Endothelial cell of umbilical vein (primary cell): Measurements from ENCODE around the gene IGFL3. TPM values are rescaled to one million over a fixed set of nuclear protein-coding genes. Genes with fewer than 3 reads are reported as not detected.

Source experiments
- BruUV-seq: library from RNA; stranded (reverse); fragments of 400-500 nt; replicated peaks from 2 replicates; lab custom pipeline; 2021; lab: Mats Ljungman, UMichigan
- CTCF ChIA-PET: fragments of 300-600, 350-600 bp; sonication (Branson Sonifier 250); formaldehyde crosslinking; loops from one replicate; lab custom pipeline; 2021; ENCODE audit warnings: antibody characterized with exemption, inconsistent platforms; lab: Charles Lee
- POLR2A ChIA-PET: fragments of 300-600, 350-600 bp; sonication (Branson Sonifier 250); formaldehyde crosslinking; loops from one replicate; lab custom pipeline; 2021; ENCODE audit warnings: antibody characterized with exemption, inconsistent platforms; lab: Charles Lee
- DNase-seq: peaks from one replicate; pipeline ENCODE4 v3.0.0-alpha.2; 2011; ENCODE audit warnings: low read depth, low spot score
- FAIRE-seq: peaks from 2 replicates; lab custom pipeline; 2011; peaks lifted over from hg19 to GRCh38; lab: Jason Lieb, UNC
- H2AFZ ChIP-seq: 2 replicates; pipeline ENCODE4 v1.6.0; 2012; ENCODE audit warnings: low read depth, low read length, control low read depth, inconsistent platforms
- H3K27ac ChIP-seq: 2 replicates; pipeline ENCODE4 v1.5.1; 2011; ENCODE audit warnings: low read depth, mild to moderate bottlenecking, control low read depth, low read length, moderate library complexity; ENCODE audit not compliant: insufficient read depth
- H3K27me3 ChIP-seq, 2 experiments: 2 replicates each; pipeline versions ENCODE4 v1.6.0 to v1.6.1; 2011; ENCODE audit warnings: low read length in 2 of 2, mixed read lengths in 1 of 2; ENCODE audit not compliant: control insufficient read depth in 2 of 2, insufficient read depth in 2 of 2
- H3K36me3 ChIP-seq, 2 experiments: 2 replicates in 1 of 2; 3 replicates in 1 of 2; pipeline ENCODE4 v1.5.1; 2011; ENCODE audit warnings: low read length in 2 of 2, mild to moderate bottlenecking in 1 of 2, moderate library complexity in 1 of 2; ENCODE audit not compliant: control insufficient read depth in 2 of 2, insufficient read depth in 2 of 2; ENCODE audit errors: extremely low read depth in 1 of 2
- H3K4me1 ChIP-seq: 3 replicates; pipeline ENCODE4 v1.5.1; 2011; ENCODE audit warnings: mild to moderate bottlenecking, low read length; ENCODE audit not compliant: control insufficient read depth, insufficient read depth; ENCODE audit errors: extremely low read depth
- H3K4me2 ChIP-seq: 2 replicates; pipeline ENCODE4 v1.6.1; 2011; ENCODE audit warnings: low read length, control low read depth, mixed read lengths; ENCODE audit not compliant: insufficient read depth
- H3K4me3 ChIP-seq, 3 experiments: fragments of 200-600 bp in 1 of 3; sonication (generic), shearing (Covaris generic) in 1 of 3; replicated peaks in 1 of 3; 2 replicates each; pipeline ENCODE4 v1.5.1; 2011 to 2016; ENCODE audit warnings: control low read depth in 3 of 3, low read length in 3 of 3, mild to moderate bottlenecking in 2 of 3, inconsistent platforms in 1 of 3, low read depth in 1 of 3, moderate library complexity in 1 of 3; ENCODE audit not compliant: insufficient read depth in 1 of 3
- H3K79me2 ChIP-seq: 2 replicates; pipeline ENCODE4 v1.6.0; 2012; ENCODE audit warnings: low read length, inconsistent platforms; ENCODE audit not compliant: control insufficient read depth, insufficient read depth
- H3K9ac ChIP-seq: replicated peaks from 2 replicates; pipeline ENCODE3; 2011; ENCODE audit warnings: low read length, control low read depth; ENCODE audit not compliant: insufficient read depth; ENCODE audit errors: extremely low read depth
- H3K9me1 ChIP-seq: replicated peaks from 3 replicates; pipeline ENCODE4 v1.6.0; 2011; ENCODE audit warnings: mild to moderate bottlenecking, low read length; ENCODE audit not compliant: control insufficient read depth, insufficient read depth; ENCODE audit errors: extremely low read depth
- H3K9me3 ChIP-seq: replicated peaks from 2 replicates; pipeline ENCODE4 v1.5.1; 2012; ENCODE audit warnings: low read length, inconsistent platforms; ENCODE audit not compliant: control insufficient read depth, insufficient read depth
- H4K20me1 ChIP-seq: replicated peaks from 2 replicates; pipeline ENCODE3; 2011; ENCODE audit warnings: mild to moderate bottlenecking, low read length; ENCODE audit not compliant: control insufficient read depth, insufficient read depth; ENCODE audit errors: extremely low read depth
- EZH2 ChIP-seq: IDR thresholded peaks from 2 replicates; pipeline ENCODE4 v1.6.1; 2012; ENCODE audit warnings: borderline replicate concordance, low read depth, mild to moderate bottlenecking, moderate library complexity, low read length, inconsistent platforms; ENCODE audit not compliant: severe bottlenecking
- FOS ChIP-seq: IDR thresholded peaks from 2 replicates; pipeline ENCODE4 v1.6.1; 2011; ENCODE audit warnings: mild to moderate bottlenecking, low read length, moderate library complexity, borderline replicate concordance; ENCODE audit not compliant: insufficient read depth
- GATA2 ChIP-seq: IDR thresholded peaks from 2 replicates; pipeline ENCODE4 v1.7.0; 2011; ENCODE audit warnings: low read depth, mild to moderate bottlenecking, moderate library complexity, mixed read lengths, low read length; ENCODE audit not compliant: insufficient read length, insufficient read depth
- JUN ChIP-seq: IDR thresholded peaks from 2 replicates; pipeline ENCODE4 v1.6.1; 2011; ENCODE audit warnings: borderline replicate concordance, low read depth; ENCODE audit not compliant: insufficient read length, insufficient read depth
- MAX ChIP-seq: IDR thresholded peaks from 2 replicates; pipeline ENCODE4 v1.6.1; 2011; ENCODE audit not compliant: insufficient read depth, insufficient read length
- MYC ChIP-seq: IDR thresholded peaks from one replicate; pipeline ENCODE4 v1.6.1; 2011; ENCODE audit warnings: mild to moderate bottlenecking, low read depth, low read length
- POLR2A ChIP-seq: IDR thresholded peaks from 2 replicates; pipeline ENCODE4 v1.6.1; 2012; ENCODE audit warnings: low read depth, mild to moderate bottlenecking, control low read depth, low read length
- POLR2AphosphoS5 ChIP-seq: IDR thresholded peaks from 2 replicates; pipeline ENCODE4 v1.6.1; 2012; ENCODE audit warnings: low read depth, mild to moderate bottlenecking, control low read depth, low read length, moderate library complexity; ENCODE audit not compliant: insufficient read depth
- dilution Hi-C: fragments of 300-500 bp; cut with MboI; formaldehyde crosslinking; loops from one replicate; pipeline ENCODE4 v1.15.0; 2019; ENCODE audit warnings: low sequenced_read_pairs; ENCODE audit not compliant: extremely low pct_ligation_motif_present
- intact Hi-C: fragments of 100-400 bp; cut with micrococcal nuclease; formaldehyde crosslinking; loops from one replicate; pipeline ENCODE4 v1.10.0; 2022
- polyA plus RNA-seq, 4 experiments: library from polyadenylated mRNA; depleted of rRNA in 3 of 4; stranded (reverse) in 3 of 4; unstranded in 1 of 4; fragments of >200 nt; gene quantifications; 2 replicates each; pipeline versions ENCODE4 v1.2.1 to v1.2.3, GENCODE V29; 2011 to 2012; ENCODE audit warnings: missing spikeins in 1 of 4
- total RNA-seq: library from RNA; stranded (reverse); gene quantifications from 2 replicates; pipeline ENCODE4 v1.2.3, GENCODE V29; 2021
- TF ChIP-seq, protein P1 (sequence below), 2 donors: IDR thresholded peaks; 1 replicate in 1 of 2; 2 replicates in 1 of 2; pipeline ENCODE4 v1.5.1; 2011; ENCODE audit warnings: low read length in 2 of 2, mild to moderate bottlenecking in 2 of 2, moderate library complexity in 2 of 2, control low read depth in 1 of 2, inconsistent platforms in 1 of 2, low read depth in 1 of 2; ENCODE audit not compliant: insufficient read depth in 1 of 2; ENCODE audit errors: extremely low read depth in 1 of 2

The IGFL3 gene
- total and polyA plus RNA-seq, 2 donors (not counting 3 experiments of a cell fraction or from before 2014, with no cell fraction given) = not detected

DNA sequence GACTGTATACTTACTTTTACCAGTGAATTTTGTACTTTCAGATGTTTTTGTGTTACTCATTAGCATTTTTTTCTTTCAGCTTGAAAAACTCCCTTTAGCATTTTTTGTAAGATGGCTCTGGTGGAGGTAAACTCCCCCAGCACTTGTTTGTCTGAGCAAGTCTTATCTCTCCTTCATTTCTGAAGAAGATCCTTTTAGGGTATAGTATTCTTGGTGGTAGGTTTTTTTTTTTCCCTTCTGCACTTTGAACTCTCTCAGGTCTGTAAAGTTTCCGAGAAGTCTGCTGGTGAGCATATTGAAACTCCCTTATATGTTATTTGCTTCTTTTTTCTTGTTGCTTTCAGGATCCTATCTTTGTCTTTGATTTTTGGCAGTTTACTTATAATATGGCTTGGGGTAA, 35.1 kb downstream of the IGFL3 start:
- no peak for FAIRE-seq
- Histone ChIP-seq H3K27ac (no peak overlapping the region), H3K4me1 (no peaks in the 10 kb centered on the region), H3K27me3 (peaks cover 22 to 55% of the 10 kb centered on the region in 2 experiments), H3K4me2 (no peak overlapping the region), H3K9ac (no peak overlapping the region), H3K9me1 (no peaks in the 10 kb centered on the region), H3K79me2 (no peaks in the 10 kb centered on the region), H3K4me3 (no peak overlapping the region), H4K20me1 (no peaks in the 10 kb centered on the region), H2AFZ (no peak overlapping the region), H3K9me3 (no peaks in the 10 kb centered on the region), H3K36me3 (no peaks in the 10 kb centered on the region)
- TF ChIP-seq EZH2 (peak; percentile 39), MAX (no peak)
- POLR2A ChIA-PET = no interaction called here
- CTCF ChIA-PET = interaction anchor here (0.7 to 2.7 kb wide), 6 partner anchors 11 to 427 kb away, joined by 3 to 9 read pairs (median 4); no protein-coding TSS in a partner anchor
- dilution Hi-C loops = no loop called here
- no peak for DNase-seq
- intact Hi-C loops = no loop called here
- no TSS peak for BruUV-seq

DNA sequence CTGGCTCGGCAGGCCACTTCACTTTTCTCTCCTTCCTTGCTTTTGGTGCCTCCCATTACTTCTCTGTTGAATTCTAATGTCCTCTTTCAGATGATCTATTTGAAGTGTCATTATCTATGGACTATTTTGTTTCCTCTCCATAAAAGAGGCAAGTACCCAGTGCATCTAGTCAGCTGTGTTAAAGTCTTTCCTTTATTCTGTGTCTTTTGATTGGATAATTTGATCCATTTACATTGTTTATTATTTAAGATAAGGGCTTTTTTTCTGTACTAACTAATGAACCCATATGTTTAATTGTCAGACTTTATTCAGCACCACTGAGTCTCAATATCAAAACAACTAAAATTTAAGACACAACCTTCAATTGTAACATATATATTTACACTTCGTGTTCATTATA, 36.4 kb downstream of the IGFL3 start:
- dilution Hi-C loops (no loop called here), intact Hi-C loops (no loop called here)
- no peak overlapping the region for H3K27ac ChIP-seq
- H3K4me1 ChIP-seq = no peaks in the 10 kb centered on the region
- H3K9ac ChIP-seq = no peak overlapping the region
- H3K4me3 ChIP-seq = no peak overlapping the region
- no peaks in the 10 kb centered on the region for H3K36me3 ChIP-seq
- FAIRE-seq (no peak), DNase-seq (no peak)
- H2AFZ ChIP-seq = no peak overlapping the region
- ChIA-PET POLR2A (interaction anchor here (0.6 kb wide), 1 partner anchor 11 kb away, joined by 3 read pairs; no protein-coding TSS in a partner anchor), CTCF (interaction anchor here (1.6 to 1.7 kb wide), 2 partner anchors 10 to 59 kb away, joined by 4 to 6 read pairs; no protein-coding TSS in a partner anchor)
- no TSS peak for BruUV-seq
- no peak overlapping the region for H3K4me2 ChIP-seq
- no peaks in the 10 kb centered on the region for H4K20me1 ChIP-seq
- no peaks in the 10 kb centered on the region for H3K79me2 ChIP-seq
- no peaks in the 10 kb centered on the region for H3K9me3 ChIP-seq
- TF ChIP-seq POLR2A = no peak
- no peak for TF ChIP-seq JUN
- no peak for TF ChIP-seq MYC
- TF ChIP-seq GATA2 = no peak
- no peak for TF ChIP-seq FOS
- no peak for TF ChIP-seq EZH2
- no peak for TF ChIP-seq MAX
- TF ChIP-seq, protein P1, sequence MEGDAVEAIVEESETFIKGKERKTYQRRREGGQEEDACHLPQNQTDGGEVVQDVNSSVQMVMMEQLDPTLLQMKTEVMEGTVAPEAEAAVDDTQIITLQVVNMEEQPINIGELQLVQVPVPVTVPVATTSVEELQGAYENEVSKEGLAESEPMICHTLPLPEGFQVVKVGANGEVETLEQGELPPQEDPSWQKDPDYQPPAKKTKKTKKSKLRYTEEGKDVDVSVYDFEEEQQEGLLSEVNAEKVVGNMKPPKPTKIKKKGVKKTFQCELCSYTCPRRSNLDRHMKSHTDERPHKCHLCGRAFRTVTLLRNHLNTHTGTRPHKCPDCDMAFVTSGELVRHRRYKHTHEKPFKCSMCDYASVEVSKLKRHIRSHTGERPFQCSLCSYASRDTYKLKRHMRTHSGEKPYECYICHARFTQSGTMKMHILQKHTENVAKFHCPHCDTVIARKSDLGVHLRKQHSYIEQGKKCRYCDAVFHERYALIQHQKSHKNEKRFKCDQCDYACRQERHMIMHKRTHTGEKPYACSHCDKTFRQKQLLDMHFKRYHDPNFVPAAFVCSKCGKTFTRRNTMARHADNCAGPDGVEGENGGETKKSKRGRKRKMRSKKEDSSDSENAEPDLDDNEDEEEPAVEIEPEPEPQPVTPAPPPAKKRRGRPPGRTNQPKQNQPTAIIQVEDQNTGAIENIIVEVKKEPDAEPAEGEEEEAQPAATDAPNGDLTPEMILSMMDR (IDR thresholded peaks at IDR 0.05; ENCODE audit: extremely low read depth in 1 of 2, insufficient read depth in 1 of 2, low read depth in 1 of 2, low read length in 2 of 2) = no peak
- no peak for TF ChIP-seq POLR2AphosphoS5
- H3K9me1 ChIP-seq = no peaks in the 10 kb centered on the region
- peaks cover 23 to 53% of the 10 kb centered on the region in 2 experiments for H3K27me3 ChIP-seq
